Activated naive CD8-positive, alpha-beta T cell (primary cell): Measurements from ENCODE around the gene HMG20A.
"Not testable (repeated sequence)": the region's sequence is repeated elsewhere in the genome, so short reads cannot be mapped to it uniquely, and the experiment has no call there.

Source experiments
- H3K27ac Mint-ChIP-seq: one replicate; pipeline ENCODE4 v1.8.0; 2021; ENCODE audit warnings: mixed read lengths
- H3K27me3 Mint-ChIP-seq: one replicate; pipeline ENCODE4 v1.8.0; 2021; ENCODE audit warnings: mixed read lengths
- H3K36me3 Mint-ChIP-seq: one replicate; pipeline ENCODE4 v1.8.0; 2021; ENCODE audit warnings: mixed read lengths
- H3K4me1 Mint-ChIP-seq: one replicate; pipeline ENCODE4 v1.8.0; 2021; ENCODE audit warnings: low read depth, mixed read lengths
- H3K4me3 Mint-ChIP-seq: one replicate; pipeline ENCODE4 v1.8.0; 2021; ENCODE audit warnings: mild to moderate bottlenecking, mixed read lengths
- H3K9me3 Mint-ChIP-seq: one replicate; pipeline ENCODE4 v1.8.0; 2021; ENCODE audit warnings: low read depth, mixed read lengths

HMG20A gene

DNA sequence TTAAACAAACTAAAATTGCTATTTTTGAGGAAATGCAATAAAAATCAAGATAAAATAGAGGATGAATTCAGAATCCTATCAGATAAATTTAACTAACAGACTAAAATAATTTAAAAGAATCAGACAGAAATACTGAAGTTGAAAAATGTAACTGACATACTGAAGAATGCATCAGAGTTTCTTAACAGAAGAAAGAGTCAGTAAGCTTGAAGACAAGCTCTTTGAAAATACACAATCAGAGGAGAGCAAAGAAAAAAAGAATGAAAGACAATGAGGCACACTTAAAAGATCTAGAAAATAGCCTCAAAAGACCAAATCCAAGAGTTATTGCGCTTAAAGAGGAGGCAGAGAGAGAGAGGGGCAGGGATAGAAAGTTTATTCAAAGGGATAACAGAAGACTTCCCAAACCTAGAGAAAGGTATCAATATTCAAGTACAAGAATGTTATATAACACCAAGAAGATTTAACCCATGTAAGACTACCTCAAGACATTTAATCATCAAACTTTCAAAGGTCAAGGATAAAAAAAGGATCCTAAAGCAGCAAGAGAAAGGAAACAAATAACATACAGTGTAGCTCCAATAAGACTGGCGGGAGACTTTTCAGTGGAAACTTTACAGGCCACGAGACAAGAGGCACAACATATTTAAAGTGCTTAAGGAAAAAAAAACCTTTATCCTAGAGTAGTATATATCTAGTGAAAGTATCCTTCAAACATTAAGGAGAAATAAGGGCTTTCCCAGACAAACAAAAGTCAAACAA, 25.5 kb upstream of the HMG20A start:
- peaks cover 1% of the 10 kb centered on the region for H3K4me1 Mint-ChIP-seq
- H3K9me3 Mint-ChIP-seq = peaks cover 29% of the 10 kb centered on the region
- no peaks in the 10 kb centered on the region for H3K27me3 Mint-ChIP-seq
- H3K4me3 Mint-ChIP-seq = no peak overlapping the region
- no peak overlapping the region for H3K27ac Mint-ChIP-seq
- peaks cover 25% of the 10 kb centered on the region for H3K36me3 Mint-ChIP-seq

DNA sequence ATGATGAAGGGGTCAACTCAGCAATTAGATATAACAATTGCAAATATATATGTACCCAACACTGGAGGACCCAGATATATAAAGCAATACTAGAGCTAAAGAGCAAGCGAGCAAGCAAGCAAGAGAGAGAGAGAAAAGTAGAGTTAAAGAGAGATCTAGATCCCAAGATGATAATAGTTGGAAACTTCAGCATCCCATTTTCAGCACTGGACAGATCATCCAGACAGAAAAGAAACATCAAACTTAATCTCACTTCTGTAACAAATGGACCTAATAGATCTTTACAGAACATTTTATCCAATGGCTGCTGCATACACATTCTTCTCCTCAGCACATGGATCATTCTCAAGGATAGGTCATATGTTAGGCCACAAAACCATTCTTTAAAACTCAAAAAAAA, 24.0 kb upstream of the HMG20A start:
- Mint-ChIP-seq H3K27me3 (no peaks in the 10 kb centered on the region), H3K36me3 (peaks cover 25% of the 10 kb centered on the region), H3K9me3 (peaks cover 32% of the 10 kb centered on the region), H3K4me1 (peaks cover 3% of the 10 kb centered on the region), H3K4me3 (no peak overlapping the region), H3K27ac (no peak overlapping the region)

DNA sequence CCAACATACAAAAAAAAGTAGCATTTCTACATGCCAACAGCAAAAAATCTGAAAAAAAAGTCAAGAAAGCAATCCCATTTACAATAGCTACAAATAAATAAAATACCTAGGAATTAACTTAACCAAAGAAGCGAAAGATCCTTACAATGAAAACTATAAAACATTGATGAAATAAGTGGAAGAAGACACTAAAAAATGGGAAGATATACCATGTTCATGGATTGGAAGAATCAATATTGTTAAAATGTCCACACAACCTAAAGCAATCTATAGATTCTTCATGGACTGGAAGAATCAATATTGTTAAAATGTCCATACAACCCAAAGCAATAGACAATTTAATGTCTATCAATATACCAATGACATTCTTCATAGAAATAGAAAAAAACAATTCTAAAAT, 21.8 kb upstream of the HMG20A start:
- peaks cover 21% of the 10 kb centered on the region for H3K4me1 Mint-ChIP-seq
- no peaks in the 10 kb centered on the region for H3K27me3 Mint-ChIP-seq
- peaks cover 32% of the 10 kb centered on the region for H3K9me3 Mint-ChIP-seq
- H3K4me3 Mint-ChIP-seq = no peak overlapping the region
- peaks cover 25% of the 10 kb centered on the region for H3K36me3 Mint-ChIP-seq
- H3K27ac Mint-ChIP-seq = no peak overlapping the region

- no peak overlapping the region for H3K27ac Mint-ChIP-seq
- no peaks in the 10 kb centered on the region for H3K27me3 Mint-ChIP-seq
- H3K36me3 Mint-ChIP-seq = peaks cover 22% of the 10 kb centered on the region
- no peak overlapping the region for H3K4me3 Mint-ChIP-seq
- peaks cover 24% of the 10 kb centered on the region for H3K4me1 Mint-ChIP-seq
- H3K9me3 Mint-ChIP-seq = peaks cover 29% of the 10 kb centered on the region
These were observed 20.4 kb upstream of the HMG20A start for GRCh38 chr15:77400258-77400657.

- H3K4me1 Mint-ChIP-seq = peaks cover 42% of the 10 kb centered on the region
- H3K4me3 Mint-ChIP-seq = peak overlapping the region; percentile 5
- peaks cover 10% of the 10 kb centered on the region for H3K36me3 Mint-ChIP-seq
- peaks cover 18% of the 10 kb centered on the region for H3K9me3 Mint-ChIP-seq
- H3K27ac Mint-ChIP-seq = peak overlapping the region; percentile 62
- no peaks in the 10 kb centered on the region for H3K27me3 Mint-ChIP-seq
These were observed 17.8 kb upstream of the HMG20A start for GRCh38 chr15:77402740-77403379.

DNA sequence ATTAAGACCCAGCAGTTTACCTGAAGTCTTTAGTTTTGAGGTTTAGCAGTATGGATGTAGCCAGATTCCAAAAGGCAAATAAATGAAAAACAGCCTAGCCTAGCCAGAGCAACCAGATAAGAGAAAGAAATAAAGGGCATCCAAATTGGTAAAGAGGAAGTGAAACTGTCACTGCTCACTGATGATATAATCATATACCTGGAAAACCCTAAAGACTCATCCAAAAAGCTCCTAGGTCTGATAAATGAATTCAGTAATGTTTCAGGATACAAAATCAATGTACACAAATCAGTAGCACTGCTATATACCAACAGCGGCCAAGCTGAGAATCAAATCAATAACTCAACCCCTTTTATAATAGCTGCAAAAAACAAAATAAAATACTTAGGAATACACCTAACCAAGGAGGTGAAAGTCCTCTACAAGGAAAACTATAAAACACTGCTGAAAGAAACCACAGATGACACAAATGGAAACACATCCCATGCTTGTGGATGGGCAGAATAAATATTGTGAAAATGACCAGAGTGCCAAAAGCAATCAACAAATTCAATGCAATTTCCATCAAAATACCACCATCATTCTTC, 14.4 kb upstream of the HMG20A start:
- not testable (repeated sequence) for H3K36me3 Mint-ChIP-seq, H3K27me3 Mint-ChIP-seq, H3K4me3 Mint-ChIP-seq, H3K9me3 Mint-ChIP-seq
- H3K4me1 Mint-ChIP-seq = peaks cover 55% of the 10 kb centered on the region
- H3K27ac Mint-ChIP-seq = peak overlapping the region; percentile 46

- Mint-ChIP-seq H3K9me3 (no peaks in the 10 kb centered on the region), H3K36me3 (no peaks in the 10 kb centered on the region), H3K27ac (no peak overlapping the region), H3K27me3 (no peaks in the 10 kb centered on the region), H3K4me3 (no peak overlapping the region), H3K4me1 (peaks cover 53% of the 10 kb centered on the region)
These were observed 13.8 kb upstream of the HMG20A start for GRCh38 chr15:77406846-77407245.

DNA sequence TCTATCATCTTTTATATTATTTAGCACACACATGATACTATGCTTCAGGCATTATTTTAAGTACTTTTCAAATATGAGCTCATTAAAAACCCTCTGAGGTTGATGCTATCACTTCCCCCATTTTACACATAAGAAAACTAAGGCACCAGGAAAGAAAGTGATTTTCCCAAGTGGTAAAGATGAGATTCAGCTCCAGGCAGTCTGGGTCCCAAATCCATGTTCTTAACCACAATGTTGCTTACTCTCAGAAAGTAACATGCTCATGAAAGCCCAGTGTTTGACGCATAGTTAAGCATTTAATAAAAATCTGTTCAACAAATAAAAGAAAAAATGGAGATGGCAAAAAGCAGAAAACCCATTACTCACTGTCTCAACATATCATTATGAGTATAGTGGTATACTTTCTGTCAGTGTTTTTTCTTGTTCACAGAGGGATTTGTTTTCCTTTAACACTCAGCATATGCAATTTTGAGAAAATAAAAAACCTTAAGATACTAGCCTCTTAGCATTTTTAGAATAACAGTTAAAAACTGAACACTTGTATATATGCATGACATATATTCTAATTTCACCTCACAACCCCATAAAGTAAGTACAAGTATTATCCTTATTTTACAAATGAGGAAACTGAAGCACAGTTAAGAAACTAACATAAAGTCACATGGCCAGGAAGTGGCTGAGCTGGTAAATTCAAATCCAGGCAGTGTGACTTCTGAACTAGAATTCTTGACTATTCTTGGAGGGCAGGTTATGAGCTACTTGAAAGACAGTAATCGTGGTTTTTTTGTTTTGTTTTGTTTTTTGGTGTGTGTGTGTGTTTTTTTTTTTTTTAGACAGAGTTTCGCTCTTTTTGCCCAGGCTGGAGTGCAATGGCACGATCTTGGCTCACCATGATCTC, 11.2 kb upstream of the HMG20A start:
- no peaks in the 10 kb centered on the region for H3K9me3 Mint-ChIP-seq
- H3K4me3 Mint-ChIP-seq = peak overlapping the region; percentile 71
- H3K27ac Mint-ChIP-seq = peak overlapping the region; percentile 71
- H3K4me1 Mint-ChIP-seq = peaks cover 39% of the 10 kb centered on the region
- H3K36me3 Mint-ChIP-seq = no peaks in the 10 kb centered on the region
- no peaks in the 10 kb centered on the region for H3K27me3 Mint-ChIP-seq

- Mint-ChIP-seq H3K4me3 (peak overlapping the region; percentile 71), H3K4me1 (peaks cover 41% of the 10 kb centered on the region), H3K27ac (peak overlapping the region; percentile 71)
- H3K27me3 Mint-ChIP-seq, H3K36me3 Mint-ChIP-seq, H3K9me3 Mint-ChIP-seq: not testable (repeated sequence)
These were observed 10.6 kb upstream of the HMG20A start for GRCh38 chr15:77410157-77410500.

- peak overlapping the region; percentile 2 for H3K4me3 Mint-ChIP-seq
- H3K27me3 Mint-ChIP-seq = no peaks in the 10 kb centered on the region
- H3K27ac Mint-ChIP-seq = no peak overlapping the region
These were observed 9.7 kb upstream of the HMG20A start for GRCh38 chr15:77410701-77411618.

GRCh38 chr15:77411619-77411976, 9.1 kb upstream of the HMG20A start:
- Mint-ChIP-seq H3K4me1 (peaks cover 33% of the 10 kb centered on the region), H3K4me3 (no peak overlapping the region), H3K9me3 (no peaks in the 10 kb centered on the region), H3K36me3 (no peaks in the 10 kb centered on the region), H3K27me3 (no peaks in the 10 kb centered on the region), H3K27ac (no peak overlapping the region)

More at GRCh38 chr15:77410701-77411618, 9.7 kb upstream of the HMG20A start:
- H3K4me1 Mint-ChIP-seq = peaks cover 39% of the 10 kb centered on the region
- no peaks in the 10 kb centered on the region for H3K36me3 Mint-ChIP-seq
- H3K9me3 Mint-ChIP-seq = no peaks in the 10 kb centered on the region

- no peak overlapping the region for H3K4me3 Mint-ChIP-seq
- no peaks in the 10 kb centered on the region for H3K9me3 Mint-ChIP-seq
These were observed 7.6 kb upstream of the HMG20A start for GRCh38 chr15:77412972-77413698.

GRCh38 chr15:77413699-77414349, 6.9 kb upstream of the HMG20A start:
- Mint-ChIP-seq H3K4me1 (peaks cover 41% of the 10 kb centered on the region), H3K27me3 (no peaks in the 10 kb centered on the region), H3K4me3 (no peak overlapping the region), H3K9me3 (no peaks in the 10 kb centered on the region), H3K36me3 (no peaks in the 10 kb centered on the region), H3K27ac (no peak overlapping the region)

More at GRCh38 chr15:77412972-77413698, 7.6 kb upstream of the HMG20A start:
- no peaks in the 10 kb centered on the region for H3K27me3 Mint-ChIP-seq
- H3K36me3 Mint-ChIP-seq = no peaks in the 10 kb centered on the region
- peaks cover 34% of the 10 kb centered on the region for H3K4me1 Mint-ChIP-seq
- H3K27ac Mint-ChIP-seq = no peak overlapping the region
